Measurements from ENCODE around the gene ODC1.
A peak's percentile ranks its signal among the peaks of the same experiment; 100 is the strongest.
"Not testable (repeated sequence)": the region's sequence is repeated elsewhere in the genome, so short reads cannot be mapped to it uniquely, and the experiment has no call there.

The ODC1 gene

GRCh38 chr2:10446631-10447030 is 1.5 kb downstream of the ODC1 start:
- H3K27ac ChIP-seq (ENCODE audit: low read length), result peak overlapping the region; percentile 44
- TF ChIP-seq EZH2 (IDR thresholded peaks at IDR 0.05; ENCODE audit: borderline replicate concordance, low read depth, low read length, severe bottlenecking) (no peak), CTCF (IDR thresholded peaks at IDR 0.05; ENCODE audit: borderline replicate concordance, extremely low read depth, low read length, poor library complexity, severe bottlenecking) (no peak)
- H3K4me3 ChIP-seq (ENCODE audit: low read depth in 1 of 2, low read length in 2 of 2), result peak overlapping the region; percentile 68 to 79; a peak in 3 of 4 replicates
- peak overlapping the region; percentile 91 for H3K4me2 ChIP-seq (ENCODE audit: insufficient read depth, low read length)
- no peaks in the 10 kb centered on the region for H3K27me3 ChIP-seq (ENCODE audit: insufficient read depth, low read length, poor library complexity)
- H2AFZ ChIP-seq (ENCODE audit: low read depth, low read length), result no peak overlapping the region
- peaks cover 41% of the 10 kb centered on the region for H3K36me3 ChIP-seq (ENCODE audit: insufficient read depth, low read length)
- ATAC-seq (ENCODE audit: insufficient read depth, low read depth), result no peak
- H3K4me1 ChIP-seq (ENCODE audit: insufficient read depth, low read length), result peaks cover 37% of the 10 kb centered on the region
- no peak for DNase-seq
- peaks cover 47% of the 10 kb centered on the region; the same call in 1 of the 2 replicates for H4K20me1 ChIP-seq (ENCODE audit: insufficient read depth, low read length)
- H3K9ac ChIP-seq (ENCODE audit: low read depth, low read length), result peak overlapping the region; percentile 84
- H3K9me3 ChIP-seq (ENCODE audit: insufficient read depth, low read length, severe bottlenecking), result no peaks in the 10 kb centered on the region
- peaks cover 45% of the 10 kb centered on the region for H3K79me2 ChIP-seq (ENCODE audit: insufficient read depth, low read length)

DNA sequence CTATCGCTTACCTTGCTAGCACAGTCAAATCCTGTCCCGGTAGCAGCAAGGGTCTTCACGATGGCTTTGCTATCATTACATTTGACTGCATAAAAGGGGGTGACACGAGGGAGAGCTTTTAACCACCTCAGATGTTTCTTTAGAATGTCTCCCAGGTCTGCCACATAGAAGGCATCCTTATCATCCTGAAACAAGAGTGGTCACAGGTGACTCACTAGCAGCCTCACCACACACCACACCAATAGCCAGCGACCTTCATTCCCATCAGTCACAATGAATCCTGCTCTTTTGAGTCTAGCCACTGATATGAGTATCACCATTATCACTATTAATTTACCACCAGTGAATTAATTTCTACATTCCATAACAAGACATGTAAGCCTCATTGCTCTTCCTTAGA is 3.7 kb downstream of the ODC1 start:
- H3K27ac ChIP-seq (ENCODE audit: low read length), result no peak overlapping the region
- H4K20me1 ChIP-seq (ENCODE audit: insufficient read depth, low read length), result peaks cover 61% of the 10 kb centered on the region; the same call in 1 of the 2 replicates
- H3K4me3 ChIP-seq (ENCODE audit: low read depth in 1 of 2, low read length in 2 of 2), result no peak overlapping the region
- H3K79me2 ChIP-seq (ENCODE audit: insufficient read depth, low read length), result peaks cover 45% of the 10 kb centered on the region
- no peaks in the 10 kb centered on the region for H3K9me3 ChIP-seq (ENCODE audit: insufficient read depth, low read length, severe bottlenecking)
- peak overlapping the region; percentile 48; the same call in 1 of the 2 replicates for H3K4me2 ChIP-seq (ENCODE audit: insufficient read depth, low read length)
- no peak overlapping the region for H3K9ac ChIP-seq (ENCODE audit: low read depth, low read length)
- TF ChIP-seq CTCF (IDR thresholded peaks at IDR 0.05; ENCODE audit: borderline replicate concordance, extremely low read depth, low read length, poor library complexity, severe bottlenecking) (no peak), EZH2 (IDR thresholded peaks at IDR 0.05; ENCODE audit: borderline replicate concordance, low read depth, low read length, severe bottlenecking) (no peak)
- H3K27me3 ChIP-seq (ENCODE audit: insufficient read depth, low read length, poor library complexity), result no peaks in the 10 kb centered on the region
- H2AFZ ChIP-seq (ENCODE audit: low read depth, low read length), result no peak overlapping the region
- no peak for ATAC-seq (ENCODE audit: insufficient read depth, low read depth)
- peaks cover 34% of the 10 kb centered on the region for H3K4me1 ChIP-seq (ENCODE audit: insufficient read depth, low read length)
- peaks cover 63% of the 10 kb centered on the region for H3K36me3 ChIP-seq (ENCODE audit: insufficient read depth, low read length)
- DNase-seq, result no peak

- Histone ChIP-seq H4K20me1 (ENCODE audit: insufficient read depth, low read length) (peaks cover 60% of the 10 kb centered on the region; the same call in 1 of the 2 replicates), H3K36me3 (ENCODE audit: insufficient read depth, low read length) (peaks cover 72% of the 10 kb centered on the region), H3K79me2 (ENCODE audit: insufficient read depth, low read length) (peaks cover 41% of the 10 kb centered on the region), H3K4me1 (ENCODE audit: insufficient read depth, low read length) (peaks cover 24% of the 10 kb centered on the region)
- H3K27ac ChIP-seq (ENCODE audit: low read length); H3K4me2 ChIP-seq (ENCODE audit: insufficient read depth, low read length); ATAC-seq (ENCODE audit: insufficient read depth, low read depth); DNase-seq; H3K27me3 ChIP-seq (ENCODE audit: insufficient read depth, low read length, poor library complexity); H3K4me3 ChIP-seq (ENCODE audit: low read depth in 1 of 2, low read length in 2 of 2); H3K9me3 ChIP-seq (ENCODE audit: insufficient read depth, low read length, severe bottlenecking); H2AFZ ChIP-seq (ENCODE audit: low read depth, low read length); H3K9ac ChIP-seq (ENCODE audit: low read depth, low read length): not testable (repeated sequence)
Observed at GRCh38 chr2:10442469-10443126, 5.5 kb downstream of the ODC1 start.

GRCh38 chr2:10441948-10442347 is 6.2 kb downstream of the ODC1 start:
- Histone ChIP-seq H4K20me1 (ENCODE audit: insufficient read depth, low read length) (peaks cover 54% of the 10 kb centered on the region; the same call in 1 of the 2 replicates), H3K4me1 (ENCODE audit: insufficient read depth, low read length) (peaks cover 21% of the 10 kb centered on the region), H3K27ac (ENCODE audit: low read length) (no peak overlapping the region), H3K79me2 (ENCODE audit: insufficient read depth, low read length) (peaks cover 34% of the 10 kb centered on the region), H3K9ac (ENCODE audit: low read depth, low read length) (no peak overlapping the region), H3K36me3 (ENCODE audit: insufficient read depth, low read length) (peaks cover 72% of the 10 kb centered on the region), H3K9me3 (ENCODE audit: insufficient read depth, low read length, severe bottlenecking) (no peaks in the 10 kb centered on the region), H2AFZ (ENCODE audit: low read depth, low read length) (no peak overlapping the region), H3K4me2 (ENCODE audit: insufficient read depth, low read length) (no peak overlapping the region), H3K4me3 (ENCODE audit: low read depth in 1 of 2, low read length in 2 of 2) (no peak overlapping the region), H3K27me3 (ENCODE audit: insufficient read depth, low read length, poor library complexity) (no peaks in the 10 kb centered on the region)
- ATAC-seq (ENCODE audit: insufficient read depth, low read depth) (no peak), DNase-seq (no peak)
- TF ChIP-seq EZH2 (IDR thresholded peaks at IDR 0.05; ENCODE audit: borderline replicate concordance, low read depth, low read length, severe bottlenecking), result no peak
- TF ChIP-seq CTCF (IDR thresholded peaks at IDR 0.05; ENCODE audit: borderline replicate concordance, extremely low read depth, low read length, poor library complexity, severe bottlenecking), result no peak
